Colonic mucosa (tissue), 4 donors: ENCODE data around the gene IGHMBP2. TPM values are rescaled to one million over a fixed set of nuclear protein-coding genes. Genes with fewer than 3 reads are reported as not detected.

ENCODE experiments used
- DNase-seq: peaks from one replicate; pipeline ENCODE4 v3.0.0-alpha.2; 2020
- H3K27ac ChIP-seq: fragments of 200-600 bp; one replicate; pipeline ENCODE4 v1.8.0; 2021
- H3K27me3 ChIP-seq: fragments of 200-600 bp; one replicate; pipeline ENCODE4 v1.8.0; 2021
- H3K36me3 ChIP-seq: fragments of 200-600 bp; one replicate; pipeline ENCODE4 v1.8.0; 2021
- H3K4me1 ChIP-seq: fragments of 200-600 bp; one replicate; pipeline ENCODE4 v1.8.0; 2021; ENCODE audit warnings: mild to moderate bottlenecking
- H3K4me3 ChIP-seq: fragments of 200-600 bp; one replicate; pipeline ENCODE4 v1.8.0; 2021
- H3K9ac ChIP-seq, 2 donors: one replicate each; pipeline ENCODE4 v1.7.0; 2013; ENCODE audit warnings: control low read depth in 2 of 2, low read depth in 2 of 2, low read length in 2 of 2
- H3K9me3 ChIP-seq: fragments of 200-600 bp; one replicate; pipeline ENCODE4 v1.8.0; 2021
- intact Hi-C: fragments of 100-400 bp; cut with DNase I; formaldehyde crosslinking; loops from one replicate; pipeline ENCODE4 v1.14.1; 2022
- total RNA-seq, 2 donors: library from RNA; stranded (reverse); fragmentation: NEBNext Ultra II Directional in 1 of 2; extraction: Animal tissue kit (Norgen Biotek cat#: 25700) in 1 of 2; gene quantifications; one replicate each; pipeline ENCODE4 v1.2.1, GENCODE V29; 2021
- TF ChIP-seq, protein P1 (sequence below): fragments of 200-600 bp; IDR thresholded peaks from one replicate; pipeline ENCODE4 v1.8.0; 2022; ENCODE audit warnings: antibody characterized with exemption, mild to moderate bottlenecking
- donor health status: healthy.
- donor health status: DM: no; HTN: no; CAD: no.
- donor health status: DM: no; HTN: no; CAD: no.

IGHMBP2 gene
- total RNA-seq, 2 donors from 2014 or later = 16.6 to 20.4 TPM

DNA sequence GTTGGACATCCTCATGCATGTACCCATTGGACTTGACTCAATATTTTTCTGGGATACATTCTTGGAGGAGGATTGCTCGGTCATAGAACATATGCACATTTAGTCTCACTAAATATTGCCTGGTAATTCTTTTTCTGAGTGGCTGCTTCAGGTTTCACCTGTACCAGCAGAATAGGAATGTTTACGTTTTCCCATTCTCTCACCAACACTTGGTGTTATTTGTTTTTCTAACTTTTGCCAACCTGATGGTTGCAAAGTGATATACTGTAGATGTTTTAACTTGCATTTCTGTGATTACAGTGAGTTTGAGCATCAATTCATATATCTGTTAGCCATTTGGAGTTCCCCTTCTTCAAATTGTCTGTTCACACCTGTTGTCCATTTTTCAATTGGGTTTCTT is 78.4 kb downstream of the IGHMBP2 start:
- intact Hi-C loops = no loop called here
- no peaks in the 10 kb centered on the region for H3K4me1 ChIP-seq
- no peak overlapping the region for H3K4me3 ChIP-seq

DNA sequence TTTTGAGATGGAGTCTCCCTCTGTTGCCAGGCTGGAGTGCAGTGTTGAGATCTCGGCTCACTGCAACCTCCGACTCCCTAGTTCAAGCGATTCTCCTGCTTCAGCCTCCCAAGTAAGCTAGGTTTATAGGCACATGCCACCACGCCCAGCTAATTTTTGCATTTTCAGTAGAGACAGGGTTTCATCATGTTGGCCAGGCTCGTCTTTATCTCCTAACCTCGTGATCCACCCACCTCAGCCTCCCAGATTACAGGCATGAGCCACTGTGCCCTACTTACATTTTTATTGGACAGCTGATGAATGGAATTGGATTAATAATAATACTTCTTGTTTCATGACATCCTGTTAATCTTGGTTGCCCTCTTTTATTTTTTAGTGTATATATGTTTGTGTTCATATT is 80.1 kb downstream of the IGHMBP2 start:
- no peak overlapping the region for H3K27ac ChIP-seq
- no peak for DNase-seq
- H3K4me3 ChIP-seq = no peak overlapping the region
- no peaks in the 10 kb centered on the region for H3K4me1 ChIP-seq
- H3K36me3 ChIP-seq = no peaks in the 10 kb centered on the region
- H3K27me3 ChIP-seq = no peaks in the 10 kb centered on the region
- no peak overlapping the region for H3K9ac ChIP-seq
- TF ChIP-seq, protein P1, sequence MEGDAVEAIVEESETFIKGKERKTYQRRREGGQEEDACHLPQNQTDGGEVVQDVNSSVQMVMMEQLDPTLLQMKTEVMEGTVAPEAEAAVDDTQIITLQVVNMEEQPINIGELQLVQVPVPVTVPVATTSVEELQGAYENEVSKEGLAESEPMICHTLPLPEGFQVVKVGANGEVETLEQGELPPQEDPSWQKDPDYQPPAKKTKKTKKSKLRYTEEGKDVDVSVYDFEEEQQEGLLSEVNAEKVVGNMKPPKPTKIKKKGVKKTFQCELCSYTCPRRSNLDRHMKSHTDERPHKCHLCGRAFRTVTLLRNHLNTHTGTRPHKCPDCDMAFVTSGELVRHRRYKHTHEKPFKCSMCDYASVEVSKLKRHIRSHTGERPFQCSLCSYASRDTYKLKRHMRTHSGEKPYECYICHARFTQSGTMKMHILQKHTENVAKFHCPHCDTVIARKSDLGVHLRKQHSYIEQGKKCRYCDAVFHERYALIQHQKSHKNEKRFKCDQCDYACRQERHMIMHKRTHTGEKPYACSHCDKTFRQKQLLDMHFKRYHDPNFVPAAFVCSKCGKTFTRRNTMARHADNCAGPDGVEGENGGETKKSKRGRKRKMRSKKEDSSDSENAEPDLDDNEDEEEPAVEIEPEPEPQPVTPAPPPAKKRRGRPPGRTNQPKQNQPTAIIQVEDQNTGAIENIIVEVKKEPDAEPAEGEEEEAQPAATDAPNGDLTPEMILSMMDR = no peak
- intact Hi-C loops = no loop called here
- no peaks in the 10 kb centered on the region for H3K9me3 ChIP-seq

More for the DNA sequence above, 78.4 kb downstream of the IGHMBP2 start:
- Histone ChIP-seq H3K27ac (no peak overlapping the region), H3K9ac (no peak overlapping the region), H3K36me3 (no peaks in the 10 kb centered on the region), H3K9me3 (no peaks in the 10 kb centered on the region), H3K27me3 (no peaks in the 10 kb centered on the region)
- TF ChIP-seq, protein P1 = no peak
- no peak for DNase-seq

DNA sequence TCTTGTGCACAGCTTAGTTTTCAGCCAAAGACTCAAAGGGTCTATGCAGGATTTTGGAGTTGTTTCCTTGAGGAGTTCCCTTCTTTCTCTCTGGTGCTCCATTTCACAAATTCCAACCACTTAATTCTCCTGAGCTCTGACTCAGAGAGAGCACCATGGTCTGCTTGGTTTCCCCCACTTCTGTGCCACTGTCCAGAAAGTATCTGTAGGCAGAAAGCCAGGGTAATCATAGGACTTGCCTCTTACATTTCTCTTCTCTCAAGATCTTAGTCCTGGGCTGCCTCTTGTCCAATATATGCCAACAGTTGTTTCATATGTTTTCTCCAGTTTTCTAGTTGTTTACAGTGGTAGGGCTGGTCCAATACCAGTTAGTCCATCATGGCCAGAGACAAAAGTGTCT is 83.5 kb downstream of the IGHMBP2 start:
- Histone ChIP-seq H3K9me3 (no peaks in the 10 kb centered on the region), H3K4me1 (no peaks in the 10 kb centered on the region), H3K27me3 (no peaks in the 10 kb centered on the region), H3K4me3 (no peak overlapping the region), H3K9ac (no peak overlapping the region), H3K36me3 (no peaks in the 10 kb centered on the region), H3K27ac (no peak overlapping the region)
- no peak for DNase-seq
- TF ChIP-seq, protein P1 = no peak
- intact Hi-C loops = no loop called here

DNA sequence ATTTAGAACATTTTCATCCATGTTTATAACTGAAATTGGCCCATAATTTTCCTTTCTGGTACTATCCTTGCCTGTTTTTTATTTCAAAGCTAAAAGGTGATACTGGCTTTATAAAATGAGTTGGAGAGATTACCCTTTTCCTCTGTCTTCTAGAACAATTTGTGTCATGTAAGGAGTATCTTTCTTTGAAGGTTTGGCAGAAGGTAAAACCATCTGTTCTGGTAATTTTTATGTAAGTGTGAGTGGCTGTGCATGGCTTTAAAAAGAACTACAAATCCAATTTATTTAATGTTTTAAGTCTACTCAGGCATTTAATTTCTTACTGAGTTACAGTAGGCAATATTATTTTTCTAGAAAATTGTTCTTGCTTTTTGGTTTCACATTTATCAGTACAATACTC is 84.8 kb downstream of the IGHMBP2 start:
- TF ChIP-seq, protein P1 = no peak
- Histone ChIP-seq H3K27ac (no peak overlapping the region), H3K36me3 (no peaks in the 10 kb centered on the region), H3K9me3 (no peaks in the 10 kb centered on the region), H3K4me3 (no peak overlapping the region), H3K9ac (no peak overlapping the region), H3K27me3 (no peaks in the 10 kb centered on the region), H3K4me1 (no peaks in the 10 kb centered on the region)
- intact Hi-C loops = no loop called here
- no peak for DNase-seq

Other genes with a start within 250 kb of the IGHMBP2 start
- 1 to 10 TPM; 3.2 to 3.5 TPM for gene GAL, start 219.3 kb upstream of the IGHMBP2 start, total RNA-seq
- 10 to 100 TPM; 14.3 to 20.7 TPM for gene TESMIN, start 152.4 kb upstream of the IGHMBP2 start, total RNA-seq
- 100 to 1,000 TPM; 197 to 213 TPM for gene CPT1A, start 62.0 kb upstream of the IGHMBP2 start, total RNA-seq
- 100 to 1,000 TPM in 1 of 2 donors, 10 to 100 TPM in 1; 59.8 to 104 TPM for gene MRPL21, start 59 bp upstream of the IGHMBP2 start, total RNA-seq
- not detected for gene MRGPRD, start 77.1 kb downstream of the IGHMBP2 start, total RNA-seq
- 10 to 100 TPM in 1 of 2 donors, 1 to 10 TPM in 1; 3.0 to 17.9 TPM for gene MRGPRF, start 109.4 kb downstream of the IGHMBP2 start, total RNA-seq
- gene TPCN2, start 145.0 kb downstream of the IGHMBP2 start, total RNA-seq = 10 to 100 TPM; 14.5 to 21.1 TPM